ENCODE measurements around the gene ANXA3. TPM values are rescaled to one million over a fixed set of nuclear protein-coding genes. Genes with fewer than 3 reads are reported as not detected.
A peak's percentile ranks its signal among the peaks of the same experiment; 100 is the strongest.

The ANXA3 gene
- total and polyA plus RNA-seq, 12 donors: 0.72 to 14.1 (median 3.8) TPM

DNA sequence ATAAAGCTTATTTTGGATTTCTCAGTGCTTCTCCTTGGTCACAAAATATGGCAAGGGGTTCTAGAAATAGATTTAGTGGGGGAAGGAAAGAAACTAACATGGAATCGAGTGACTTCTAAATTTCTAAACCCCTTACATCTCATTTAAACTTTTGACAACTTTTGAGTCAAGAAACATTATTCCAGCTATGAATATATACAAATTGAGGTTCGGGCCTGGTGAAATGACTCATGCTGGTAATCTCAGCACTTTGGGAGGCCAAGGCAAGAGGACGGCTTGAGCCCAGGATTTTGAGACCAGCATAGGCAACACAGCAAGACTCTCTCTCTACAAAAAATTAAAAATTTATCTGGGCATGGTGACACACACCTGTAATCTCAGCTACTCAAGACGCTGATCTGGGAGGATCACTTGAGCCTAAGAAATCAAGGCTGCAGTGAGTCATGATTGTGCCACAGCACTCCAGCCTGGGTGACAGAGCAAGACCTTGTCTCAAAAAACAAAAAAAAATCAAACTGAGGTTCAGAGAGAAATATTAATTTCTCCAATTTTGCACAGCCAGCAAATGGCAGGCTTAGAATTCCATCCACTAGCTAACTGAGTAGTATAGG is 99.8 kb downstream of the ANXA3 start:
- Histone ChIP-seq H3K27ac (no peak overlapping the region), H3K4me3 (no peak overlapping the region), H3K36me3 (replicated peaks in 1 of 2) (no peaks in the 10 kb centered on the region), H3K9me3 (replicated peaks in 1 of 3) (no peaks in the 10 kb centered on the region), H3K27me3 (no peaks in the 10 kb centered on the region), H3K4me1 (replicated peaks in 1 of 2) (peaks cover 1 to 10% of the 10 kb centered on the region in 2 donors)
- no peak for TF ChIP-seq CTCF (IDR thresholded peaks at IDR 0.05)
- no peak for TF ChIP-seq POLR2A (IDR thresholded peaks at IDR 0.05)
- intact Hi-C loops (cut with DNase I): loop anchor here in 1 of 2 donors (10.0 kb wide), 1 partner anchor 123 kb away; the partner anchor contains the start of gene BMP2K
- 73 to 77% (median 74%) methylated on average over 4 of the region's 4 CpGs for WGBS, 4 donors
- DNase-seq: peak in 1 of 7 donors; percentile 44

- Histone ChIP-seq H3K27me3 (no peaks in the 10 kb centered on the region), H3K36me3 (replicated peaks in 1 of 2) (no peaks in the 10 kb centered on the region), H3K4me1 (replicated peaks in 1 of 2) (peaks cover 0 to 10% of the 10 kb centered on the region in 2 donors), H3K9me3 (replicated peaks in 1 of 3) (no peaks in the 10 kb centered on the region), H3K27ac (no peak overlapping the region), H3K4me3 (no peak overlapping the region)
- WGBS, 4 donors: 56 to 84% (median 73%) methylated on average over 1 of the region's 1 CpG
- TF ChIP-seq CTCF (IDR thresholded peaks at IDR 0.05) (no peak), POLR2A (IDR thresholded peaks at IDR 0.05) (no peak)
- intact Hi-C loops (cut with DNase I): loop anchor here in 1 of 2 donors (10.0 kb wide), 1 partner anchor 122 kb away; the partner anchor contains the start of gene BMP2K
- DNase-seq: peak in 1 of 7 donors; percentile 53
Observed at GRCh38 chr4:78652282-78652876, 100.8 kb downstream of the ANXA3 start.

DNA sequence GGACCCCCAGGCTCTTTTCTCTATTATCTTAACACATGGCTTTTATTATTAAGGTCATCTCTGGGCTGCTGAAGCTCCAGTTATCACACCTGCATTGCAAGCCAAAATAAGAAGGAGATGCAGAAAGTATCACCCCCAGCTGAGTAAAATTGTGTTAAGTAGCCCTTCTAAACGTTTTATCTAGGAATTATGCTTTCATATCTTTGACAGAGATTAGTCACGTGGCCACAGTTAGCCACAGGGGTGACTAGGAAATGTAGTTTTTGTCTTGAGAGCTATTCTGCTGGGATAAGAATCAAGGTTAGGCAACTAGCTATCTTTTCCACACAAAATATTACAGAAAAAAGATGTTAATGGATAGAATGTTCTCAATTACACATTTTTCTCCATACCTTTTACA is 102.1 kb downstream of the ANXA3 start:
- TF ChIP-seq CTCF (IDR thresholded peaks at IDR 0.05) (no peak), POLR2A (IDR thresholded peaks at IDR 0.05) (no peak)
- Histone ChIP-seq H3K27ac (no peak overlapping the region), H3K4me3 (no peak overlapping the region), H3K4me1 (replicated peaks in 1 of 2) (peaks cover 0 to 11% of the 10 kb centered on the region in 2 donors), H3K36me3 (replicated peaks in 1 of 2) (no peaks in the 10 kb centered on the region), H3K9me3 (replicated peaks in 1 of 3) (no peaks in the 10 kb centered on the region), H3K27me3 (no peaks in the 10 kb centered on the region)
- 5 to 12% (median 11%) methylated on average over 2 of the region's 2 CpGs for WGBS, 4 donors
- DNase-seq: no peak
- intact Hi-C loops (cut with DNase I): loop anchor here in 1 of 2 donors (10.0 kb wide), 1 partner anchor 121 kb away; the partner anchor contains the start of gene BMP2K

- WGBS, 4 donors: 0 to 54% (median 25%) methylated on average over 1 of the region's 1 CpG
- H3K4me3 ChIP-seq: no peak overlapping the region
- DNase-seq: no peak
- H3K27me3 ChIP-seq: no peaks in the 10 kb centered on the region
- H3K36me3 ChIP-seq (replicated peaks in 1 of 2): no peaks in the 10 kb centered on the region
- TF ChIP-seq CTCF (IDR thresholded peaks at IDR 0.05) (no peak), POLR2A (IDR thresholded peaks at IDR 0.05) (no peak)
- intact Hi-C loops (cut with DNase I): loop anchor here in 1 of 2 donors (10.0 kb wide), 1 partner anchor 120 kb away; the partner anchor contains the start of gene BMP2K
- H3K9me3 ChIP-seq (replicated peaks in 1 of 3): no peaks in the 10 kb centered on the region
- H3K4me1 ChIP-seq (replicated peaks in 1 of 2): peaks cover 0 to 16% of the 10 kb centered on the region in 2 donors
- no peak overlapping the region for H3K27ac ChIP-seq
Observed at GRCh38 chr4:78654807-78655206, 103.2 kb downstream of the ANXA3 start.

All from adrenal gland (tissue), 12 donors.